ENCODE data around the gene TMEM254.
A peak's percentile ranks its signal among the peaks of the same experiment; 100 is the strongest.

TMEM254 gene

DNA sequence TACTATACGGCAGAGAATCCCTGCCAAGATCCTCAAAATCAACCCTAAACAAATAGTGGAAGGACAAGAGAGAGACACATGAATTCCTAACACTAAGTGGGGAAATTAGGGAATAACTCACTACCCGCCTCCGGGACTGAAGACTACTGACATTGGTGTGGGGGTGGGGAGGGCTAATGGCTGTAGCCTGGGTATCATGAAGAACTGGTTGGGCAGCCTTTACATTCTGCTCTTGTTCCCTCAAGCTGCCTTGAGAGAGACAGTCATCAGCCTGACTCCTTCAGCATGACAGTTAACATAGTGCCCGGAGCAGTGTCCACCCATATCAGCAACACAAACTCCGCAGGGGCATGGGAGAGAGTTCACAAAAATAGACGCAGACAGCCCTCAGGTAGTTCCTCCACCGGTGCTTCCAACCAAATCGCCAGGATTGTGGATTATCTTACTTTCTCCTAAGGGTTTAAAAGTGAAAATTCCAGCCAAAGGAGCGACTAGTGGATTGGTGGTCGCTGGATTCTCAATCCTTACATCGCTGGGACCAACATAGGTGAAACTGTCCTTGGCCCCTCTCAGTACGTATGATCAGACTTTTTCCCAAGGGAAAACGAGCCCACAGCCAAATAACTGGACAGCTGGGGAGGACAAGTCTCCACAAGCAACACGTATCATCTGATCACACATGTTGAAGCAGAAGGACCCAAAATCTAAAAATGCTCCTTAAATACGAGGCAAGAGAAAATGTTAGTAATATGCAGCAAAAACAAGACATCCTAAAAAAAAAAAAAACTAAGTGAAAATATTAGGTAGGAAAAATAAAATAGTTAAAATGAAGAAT is 22.6 kb downstream of the TMEM254 start:
- no peak overlapping the region for H3K4me3 ChIP-seq (ENCODE audit: low read length)
- peak; percentile 94 for DNase-seq (ENCODE audit: low read depth)
- TF ChIP-seq CTCF (IDR thresholded peaks at IDR 0.05; ENCODE audit: insufficient read depth, low read depth, low read length, missing control alignments) = no peak

- H3K4me3 ChIP-seq (ENCODE audit: low read length) = no peak overlapping the region
- no peak for DNase-seq (ENCODE audit: low read depth)
Measured at GRCh38 chr10:80104066-80104926, 25.8 kb downstream of the TMEM254 start.

DNA sequence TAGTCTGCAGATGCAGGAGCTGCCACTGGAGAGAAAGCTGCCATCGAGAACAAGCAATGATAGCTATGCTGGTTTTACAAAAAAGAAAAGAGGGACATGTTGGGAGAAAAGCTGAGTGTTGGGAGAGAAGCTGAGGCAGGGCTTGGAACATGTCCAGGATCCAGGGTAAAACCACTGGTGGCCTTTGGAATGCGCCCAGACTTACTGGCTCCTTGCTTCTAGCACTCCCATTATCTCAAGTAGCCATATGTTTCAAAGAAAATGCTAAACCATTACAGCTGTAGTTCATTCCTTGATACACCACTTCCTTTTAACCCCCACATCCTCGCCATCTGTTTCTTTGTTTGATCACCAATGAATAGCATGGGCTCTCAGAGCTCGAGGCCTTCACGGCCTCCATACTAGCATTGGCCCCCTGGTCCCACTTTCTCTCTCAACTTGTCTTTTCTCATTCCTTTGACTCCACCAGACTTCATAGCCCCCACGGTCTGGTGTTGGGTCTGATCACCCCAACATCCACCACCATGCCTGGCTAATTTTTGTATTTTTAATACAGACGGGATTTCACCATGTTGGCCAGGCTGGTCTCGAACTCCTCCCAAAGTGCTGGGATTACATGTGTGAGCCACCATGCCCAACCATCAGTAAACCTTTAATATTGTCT is 30.2 kb downstream of the TMEM254 start:
- DNase-seq (ENCODE audit: low read depth) = no peak
- TF ChIP-seq CTCF (IDR thresholded peaks at IDR 0.05; ENCODE audit: insufficient read depth, low read depth, low read length, missing control alignments) = no peak
- no peak overlapping the region for H3K4me3 ChIP-seq (ENCODE audit: low read length)

More at GRCh38 chr10:80104066-80104926, 25.8 kb downstream of the TMEM254 start:
- no peak for TF ChIP-seq CTCF (IDR thresholded peaks at IDR 0.05; ENCODE audit: insufficient read depth, low read depth, low read length, missing control alignments)

GRCh38 chr10:80110986-80111385 is 32.5 kb downstream of the TMEM254 start:
- no peak for TF ChIP-seq CTCF (IDR thresholded peaks at IDR 0.05; ENCODE audit: insufficient read depth, low read depth, low read length, missing control alignments)
- H3K4me3 ChIP-seq (ENCODE audit: low read length) = no peak overlapping the region
- no peak for DNase-seq (ENCODE audit: low read depth)

GRCh38 chr10:80118669-80119068 is 40.2 kb downstream of the TMEM254 start:
- no peak overlapping the region for H3K4me3 ChIP-seq (ENCODE audit: low read length)
- no peak for DNase-seq (ENCODE audit: low read depth)

More at GRCh38 chr10:80118669-80119068, 40.2 kb downstream of the TMEM254 start:
- no peak for TF ChIP-seq CTCF (IDR thresholded peaks at IDR 0.05; ENCODE audit: insufficient read depth, low read depth, low read length, missing control alignments)

Measured in epithelial cell of esophagus (primary cell).